ENCODE results near the gene CHTF18.
"Not testable (repeated sequence)": the region's sequence is repeated elsewhere in the genome, so short reads cannot be mapped to it uniquely, and the experiment has no call there.

The CHTF18 gene

DNA sequence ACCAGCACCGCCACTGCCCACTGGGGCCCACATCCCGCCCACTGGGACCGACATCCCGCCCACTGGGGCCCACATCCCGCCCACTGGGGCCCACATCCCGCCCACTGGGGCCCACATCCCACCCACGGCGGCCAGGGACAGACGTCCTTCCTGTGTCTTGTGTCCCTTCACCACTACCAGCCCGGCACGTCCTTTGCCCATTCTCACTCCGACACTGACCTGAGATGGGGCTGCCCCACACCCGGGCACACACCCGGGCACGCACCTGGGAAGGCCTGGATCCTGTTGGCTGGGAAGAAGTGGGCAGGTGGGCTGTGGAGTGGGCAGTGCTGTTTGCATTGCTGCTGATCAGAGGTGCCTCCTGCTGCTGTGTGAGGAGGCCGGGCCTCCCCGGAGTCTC is 40.5 kb downstream of the CHTF18 start:
- no peaks in the 10 kb centered on the region for H3K27me3 ChIP-seq (ENCODE audit: control insufficient read depth, insufficient read depth, low read length)

GRCh38 chr16:830107-830870 is 41.9 kb downstream of the CHTF18 start:
- WGBS (ENCODE audit: insufficient coverage, insufficient read length) = no CpG with 5 or more reads among the region's 43 CpGs

More for the DNA sequence above, 40.5 kb downstream of the CHTF18 start:
- DNase-seq (ENCODE audit: low read depth, low spot score) = no peak
- no peaks in the 10 kb centered on the region; the same call in 1 of the 2 replicates for H3K4me1 ChIP-seq (ENCODE audit: control insufficient read depth, insufficient read depth, low read length)
- H3K9me3 ChIP-seq (ENCODE audit: control insufficient read depth, insufficient read depth, low read length) = no peaks in the 10 kb centered on the region
- no peaks in the 10 kb centered on the region for H3K36me3 ChIP-seq (ENCODE audit: control insufficient read depth, insufficient read depth, low read length)
- H3K4me3 ChIP-seq (ENCODE audit: low read length) = no peak overlapping the region
- H3K27ac ChIP-seq (ENCODE audit: low read length) = no peak overlapping the region
- WGBS (ENCODE audit: insufficient coverage, insufficient read length) = no CpG with 5 or more reads among the region's 17 CpGs

GRCh38 chr16:830871-831570 is 42.6 kb downstream of the CHTF18 start:
- Histone ChIP-seq H3K4me3 (ENCODE audit: low read length) (no peak overlapping the region), H3K9me3 (ENCODE audit: control insufficient read depth, insufficient read depth, low read length) (no peaks in the 10 kb centered on the region; the same call in 1 of the 2 replicates), H3K4me1 (ENCODE audit: control insufficient read depth, insufficient read depth, low read length) (no peaks in the 10 kb centered on the region), H3K36me3 (ENCODE audit: control insufficient read depth, insufficient read depth, low read length) (no peaks in the 10 kb centered on the region), H3K27me3 (ENCODE audit: control insufficient read depth, insufficient read depth, low read length) (no peaks in the 10 kb centered on the region), H3K27ac (ENCODE audit: low read length) (no peak overlapping the region)
- WGBS (ENCODE audit: insufficient coverage, insufficient read length) = no CpG with 5 or more reads among the region's 24 CpGs
- no peak for DNase-seq (ENCODE audit: low read depth, low spot score)

More at GRCh38 chr16:830107-830870, 41.9 kb downstream of the CHTF18 start:
- H3K9me3 ChIP-seq (ENCODE audit: control insufficient read depth, insufficient read depth, low read length) = no peaks in the 10 kb centered on the region
- H3K4me1 ChIP-seq (ENCODE audit: control insufficient read depth, insufficient read depth, low read length) = no peaks in the 10 kb centered on the region; the same call in 1 of the 2 replicates
- DNase-seq (ENCODE audit: low read depth, low spot score) = no peak
- no peaks in the 10 kb centered on the region for H3K36me3 ChIP-seq (ENCODE audit: control insufficient read depth, insufficient read depth, low read length)
- H3K4me3 ChIP-seq (ENCODE audit: low read length) = no peak overlapping the region
- H3K27me3 ChIP-seq (ENCODE audit: control insufficient read depth, insufficient read depth, low read length) = no peaks in the 10 kb centered on the region
- no peak overlapping the region for H3K27ac ChIP-seq (ENCODE audit: low read length)

GRCh38 chr16:831571-832413 is 43.4 kb downstream of the CHTF18 start:
- Histone ChIP-seq H3K27me3 (ENCODE audit: control insufficient read depth, insufficient read depth, low read length) (no peaks in the 10 kb centered on the region), H3K4me1 (ENCODE audit: control insufficient read depth, insufficient read depth, low read length) (no peaks in the 10 kb centered on the region), H3K36me3 (ENCODE audit: control insufficient read depth, insufficient read depth, low read length) (no peaks in the 10 kb centered on the region), H3K27ac (ENCODE audit: low read length) (no peak overlapping the region), H3K4me3 (ENCODE audit: low read length) (no peak overlapping the region), H3K9me3 (ENCODE audit: control insufficient read depth, insufficient read depth, low read length) (no peaks in the 10 kb centered on the region; the same call in 1 of the 2 replicates)
- WGBS (ENCODE audit: insufficient coverage, insufficient read length) = no CpG with 5 or more reads among the region's 27 CpGs
- DNase-seq (ENCODE audit: low read depth, low spot score) = no peak

DNA sequence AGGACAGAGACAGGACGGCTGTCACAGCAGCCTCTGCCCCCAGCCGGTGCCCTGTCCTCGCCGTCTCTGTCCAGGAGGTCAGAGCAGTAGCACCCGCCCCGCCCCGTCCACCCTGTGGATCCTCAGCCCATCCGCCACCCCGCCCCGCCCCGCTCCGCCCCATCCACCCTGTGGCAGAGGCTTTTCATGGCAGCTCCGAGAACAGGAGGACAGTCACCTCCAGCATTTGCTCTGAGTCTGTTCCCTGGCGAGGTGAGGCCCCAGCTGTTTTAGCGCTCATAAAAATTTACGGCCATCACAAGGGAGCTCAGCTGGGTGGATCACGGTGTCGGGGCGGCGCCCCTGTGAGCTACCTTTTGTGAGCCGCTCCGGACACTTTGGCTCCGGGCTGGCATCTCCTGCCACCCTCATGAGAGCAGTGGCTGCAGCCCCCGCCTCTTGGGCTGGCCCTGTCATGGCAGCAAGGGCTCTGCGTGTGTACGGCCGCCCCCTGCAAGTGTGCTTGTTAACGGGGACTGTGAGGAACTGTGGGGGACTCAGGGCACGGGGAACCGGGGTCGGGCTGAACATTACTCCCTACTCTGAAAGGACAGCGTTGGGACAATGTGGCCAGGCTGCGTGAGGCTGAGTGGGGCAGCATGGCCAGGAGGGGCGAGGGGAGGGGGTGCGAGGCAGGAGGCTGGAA is 44.4 kb downstream of the CHTF18 start:
- no peaks in the 10 kb centered on the region for H3K4me1 ChIP-seq (ENCODE audit: control insufficient read depth, insufficient read depth, low read length)
- DNase-seq (ENCODE audit: low read depth, low spot score) = no peak
- H3K27me3 ChIP-seq (ENCODE audit: control insufficient read depth, insufficient read depth, low read length) = no peaks in the 10 kb centered on the region
- no peaks in the 10 kb centered on the region for H3K36me3 ChIP-seq (ENCODE audit: control insufficient read depth, insufficient read depth, low read length)
- H3K27ac ChIP-seq (ENCODE audit: low read length) = no peak overlapping the region
- no CpG with 5 or more reads among the region's 35 CpGs for WGBS (ENCODE audit: insufficient coverage, insufficient read length)
- no peak overlapping the region; the same call in 1 of the 2 replicates for H3K4me3 ChIP-seq (ENCODE audit: low read length)
- H3K9me3 ChIP-seq (ENCODE audit: control insufficient read depth, insufficient read depth, low read length) = no peaks in the 10 kb centered on the region; the same call in 1 of the 2 replicates

DNA sequence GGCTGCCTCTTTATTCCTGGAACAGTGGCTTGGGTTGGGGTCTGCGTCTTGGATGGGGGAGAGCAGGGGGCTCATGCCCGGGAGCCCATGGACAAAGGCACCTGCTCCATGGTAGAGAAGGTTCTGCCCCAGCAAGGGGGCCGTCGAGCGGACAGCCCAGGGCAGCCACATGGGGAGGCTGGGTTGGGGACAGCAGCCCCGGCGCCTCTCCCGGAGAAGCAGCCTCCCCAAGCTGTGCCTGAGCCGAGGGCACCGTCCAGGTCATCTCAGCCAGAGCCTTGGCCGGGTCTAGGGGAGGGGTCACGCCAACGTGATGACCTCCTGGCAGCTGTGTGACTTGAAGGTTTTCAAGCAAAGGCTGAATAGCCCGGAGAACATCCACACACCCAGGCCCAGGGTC is 45.0 kb downstream of the CHTF18 start:
- Histone ChIP-seq H3K27ac (ENCODE audit: low read length) (no peak overlapping the region), H3K27me3 (ENCODE audit: control insufficient read depth, insufficient read depth, low read length) (no peaks in the 10 kb centered on the region), H3K9me3 (ENCODE audit: control insufficient read depth, insufficient read depth, low read length) (no peaks in the 10 kb centered on the region; the same call in 1 of the 2 replicates), H3K4me3 (ENCODE audit: low read length) (no peak overlapping the region), H3K36me3 (ENCODE audit: control insufficient read depth, insufficient read depth, low read length) (no peaks in the 10 kb centered on the region), H3K4me1 (ENCODE audit: control insufficient read depth, insufficient read depth, low read length) (no peaks in the 10 kb centered on the region)
- WGBS (ENCODE audit: insufficient coverage, insufficient read length) = no CpG with 5 or more reads among the region's 14 CpGs
- DNase-seq (ENCODE audit: low read depth, low spot score) = no peak

DNA sequence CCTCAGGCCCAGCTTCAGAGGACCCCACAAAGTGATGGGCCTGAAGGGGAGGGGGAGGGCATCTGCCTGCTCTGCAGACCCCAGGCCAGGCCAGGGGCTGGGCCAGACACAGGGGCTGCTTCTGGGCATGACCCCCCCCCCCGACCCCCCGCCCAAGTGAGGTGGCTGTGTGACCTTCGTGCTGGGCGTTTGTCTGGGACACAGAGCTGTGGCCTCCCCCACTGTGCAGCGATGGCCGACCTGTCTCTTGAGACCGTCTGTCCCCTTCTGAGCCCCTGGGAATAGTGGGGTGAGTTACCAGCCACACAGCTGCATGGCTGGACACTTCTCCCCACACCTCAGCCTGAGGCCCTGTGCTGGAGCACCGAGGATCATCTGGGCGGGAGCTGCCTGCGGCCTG is 47.0 kb downstream of the CHTF18 start:
- no peak overlapping the region for H3K27ac ChIP-seq (ENCODE audit: low read length)
- H3K27me3 ChIP-seq (ENCODE audit: control insufficient read depth, insufficient read depth, low read length) = no peaks in the 10 kb centered on the region
- H3K4me3 ChIP-seq (ENCODE audit: low read length) = no peak overlapping the region
- H3K9me3 ChIP-seq (ENCODE audit: control insufficient read depth, insufficient read depth, low read length) = no peaks in the 10 kb centered on the region; the same call in 1 of the 2 replicates
- no CpG with 5 or more reads among the region's 10 CpGs for WGBS (ENCODE audit: insufficient coverage, insufficient read length)
- no peaks in the 10 kb centered on the region for H3K36me3 ChIP-seq (ENCODE audit: control insufficient read depth, insufficient read depth, low read length)
- no peaks in the 10 kb centered on the region for H3K4me1 ChIP-seq (ENCODE audit: control insufficient read depth, insufficient read depth, low read length)
- no peak for DNase-seq (ENCODE audit: low read depth, low spot score)

GRCh38 chr16:836221-836620 is 47.8 kb downstream of the CHTF18 start:
- no peak for DNase-seq (ENCODE audit: low read depth, low spot score)
- Histone ChIP-seq H3K4me1 (ENCODE audit: control insufficient read depth, insufficient read depth, low read length) (no peaks in the 10 kb centered on the region), H3K9me3 (ENCODE audit: control insufficient read depth, insufficient read depth, low read length) (no peaks in the 10 kb centered on the region; the same call in 1 of the 2 replicates), H3K27me3 (ENCODE audit: control insufficient read depth, insufficient read depth, low read length) (no peaks in the 10 kb centered on the region), H3K36me3 (ENCODE audit: control insufficient read depth, insufficient read depth, low read length) (no peaks in the 10 kb centered on the region), H3K27ac (ENCODE audit: low read length) (no peak overlapping the region), H3K4me3 (ENCODE audit: low read length) (no peak overlapping the region)
- no CpG with 5 or more reads among the region's 4 CpGs for WGBS (ENCODE audit: insufficient coverage, insufficient read length)

GRCh38 chr16:836822-837221 is 48.4 kb downstream of the CHTF18 start:
- WGBS (ENCODE audit: insufficient coverage, insufficient read length) = no CpG with 5 or more reads among the region's 3 CpGs
- H3K4me3 ChIP-seq (ENCODE audit: low read length); H3K9me3 ChIP-seq (ENCODE audit: control insufficient read depth, insufficient read depth, low read length); H3K27me3 ChIP-seq (ENCODE audit: control insufficient read depth, insufficient read depth, low read length); H3K36me3 ChIP-seq (ENCODE audit: control insufficient read depth, insufficient read depth, low read length); H3K27ac ChIP-seq (ENCODE audit: low read length); DNase-seq (ENCODE audit: low read depth, low spot score); H3K4me1 ChIP-seq (ENCODE audit: control insufficient read depth, insufficient read depth, low read length): not testable (repeated sequence)
